Smooth muscle cell (in vitro differentiated cells): ENCODE measurements around the gene SPACA7. TPM values are rescaled to one million over a fixed set of nuclear protein-coding genes. Genes with fewer than 3 reads are reported as not detected.

Source experiments
- DNase-seq: peaks from one replicate; lab custom pipeline; 2025; ENCODE audit not compliant: unreplicated experiment; lab: John Stamatoyannopoulos, UW
- H2AFZ ChIP-seq: fragments of 200-600 bp; sonication (generic); 2 replicates; pipeline ENCODE4 v1.6.0; 2016; ENCODE audit warnings: antibody characterized with exemption, low read depth, mild to moderate bottlenecking
- H3F3A ChIP-seq: fragments of 200-600 bp; sonication (generic); 2 replicates; pipeline ENCODE4 v1.6.0; 2017; ENCODE audit warnings: antibody characterized with exemption, low read depth
- H3K27ac ChIP-seq: fragments of 200-600 bp; sonication (generic); 2 replicates; pipeline ENCODE4 v1.5.1; 2016; ENCODE audit warnings: low read depth, mild to moderate bottlenecking
- H3K27me3 ChIP-seq: fragments of 200-600 bp; sonication (generic); 2 replicates; pipeline ENCODE4 v1.6.1; 2016; ENCODE audit warnings: low read depth, mild to moderate bottlenecking
- H3K36me3 ChIP-seq: fragments of 200-600 bp; sonication (generic); 2 replicates; pipeline ENCODE4 v1.5.1; 2016; ENCODE audit warnings: low read depth
- H3K4me1 ChIP-seq: fragments of 200-600 bp; sonication (generic); 2 replicates; pipeline ENCODE4 v1.5.1; 2016; ENCODE audit warnings: low read depth
- H3K4me2 ChIP-seq: fragments of 200-600 bp; sonication (generic); 2 replicates; pipeline ENCODE4 v1.6.0; 2016; ENCODE audit warnings: mild to moderate bottlenecking
- H3K4me3 ChIP-seq: fragments of 200-600 bp; sonication (generic); 2 replicates; pipeline ENCODE4 v1.5.1; 2016; ENCODE audit warnings: mild to moderate bottlenecking
- H3K79me2 ChIP-seq: fragments of 200-600 bp; sonication (generic); 2 replicates; pipeline ENCODE4 v1.6.0; 2016; ENCODE audit warnings: low read depth, mild to moderate bottlenecking
- H3K9ac ChIP-seq: fragments of 200-600 bp; sonication (generic); 2 replicates; pipeline ENCODE4 v1.6.0; 2016; ENCODE audit warnings: low read depth
- H3K9me3 ChIP-seq: fragments of 200-600 bp; sonication (generic); replicated peaks from 2 replicates; pipeline ENCODE4 v1.5.1; 2016; ENCODE audit warnings: low read depth
- H4K20me1 ChIP-seq: fragments of 200-600 bp; sonication (generic); 2 replicates; pipeline ENCODE4 v1.6.0; 2016; ENCODE audit warnings: low read depth
- CTCF ChIP-seq: fragments of 200-600 bp; sonication (generic); IDR thresholded peaks from 2 replicates; pipeline ENCODE4 v1.5.1; 2017; ENCODE audit warnings: borderline replicate concordance, mild to moderate bottlenecking, antibody characterized with exemption; ENCODE audit not compliant: insufficient read depth, poor library complexity, severe bottlenecking
- WGBS: methylation state at CpG from one replicate; pipeline ENCODE4 v1.1.7; 2016; ENCODE audit warnings: low lambda C conversion rate; 5-methylcytosine and 5-hydroxymethylcytosine counted together
- polyA plus RNA-seq: library from polyadenylated mRNA; unstranded; fragments of >200 nt; fragmentation: Nextera tagmentation; extraction: Ambion mirVana; gene quantifications from 2 replicates; pipeline ENCODE4 v1.2.1, GENCODE V29; 2016
- total RNA-seq: library from RNA; depleted of rRNA; stranded (reverse); fragments of >200 nt; gene quantifications from 2 replicates; pipeline ENCODE4 v1.2.3, GENCODE V29; 2014

SPACA7 gene
- total and polyA plus RNA-seq, 2 experiments from 2014 or later = not detected

- Histone ChIP-seq H3K79me2 (no peaks in the 10 kb centered on the region), H3K9ac (no peak overlapping the region), H2AFZ (no peak overlapping the region), H3K27me3 (no peaks in the 10 kb centered on the region), H3K4me2 (no peak overlapping the region), H3K4me3 (no peak overlapping the region), H3K4me1 (no peaks in the 10 kb centered on the region), H3K27ac (no peak overlapping the region), H4K20me1 (no peaks in the 10 kb centered on the region), H3K9me3 (no peaks in the 10 kb centered on the region), H3K36me3 (no peaks in the 10 kb centered on the region), H3F3A (no peaks in the 10 kb centered on the region)
- no peak for DNase-seq
- no peak for TF ChIP-seq CTCF
- WGBS = 91% methylated on average over 16 of the region's 19 CpGs
Observed at GRCh38 chr13:112330066-112330465, 46.1 kb upstream of the SPACA7 start.

GRCh38 chr13:112330479-112331381, 45.4 kb upstream of the SPACA7 start:
- H3K9ac ChIP-seq = no peak overlapping the region
- no peak overlapping the region for H3K27ac ChIP-seq
- H4K20me1 ChIP-seq = no peaks in the 10 kb centered on the region
- no peaks in the 10 kb centered on the region for H3K79me2 ChIP-seq
- no peak for DNase-seq
- H3K9me3 ChIP-seq = no peaks in the 10 kb centered on the region
- no peak for TF ChIP-seq CTCF
- no peaks in the 10 kb centered on the region for H3F3A ChIP-seq
- WGBS = 93% methylated on average over 57 of the region's 78 CpGs
- H3K4me1 ChIP-seq = no peaks in the 10 kb centered on the region
- no peak overlapping the region for H2AFZ ChIP-seq
- no peak overlapping the region for H3K4me3 ChIP-seq
- H3K36me3 ChIP-seq = no peaks in the 10 kb centered on the region
- no peak overlapping the region for H3K4me2 ChIP-seq
- H3K27me3 ChIP-seq = no peaks in the 10 kb centered on the region

DNA sequence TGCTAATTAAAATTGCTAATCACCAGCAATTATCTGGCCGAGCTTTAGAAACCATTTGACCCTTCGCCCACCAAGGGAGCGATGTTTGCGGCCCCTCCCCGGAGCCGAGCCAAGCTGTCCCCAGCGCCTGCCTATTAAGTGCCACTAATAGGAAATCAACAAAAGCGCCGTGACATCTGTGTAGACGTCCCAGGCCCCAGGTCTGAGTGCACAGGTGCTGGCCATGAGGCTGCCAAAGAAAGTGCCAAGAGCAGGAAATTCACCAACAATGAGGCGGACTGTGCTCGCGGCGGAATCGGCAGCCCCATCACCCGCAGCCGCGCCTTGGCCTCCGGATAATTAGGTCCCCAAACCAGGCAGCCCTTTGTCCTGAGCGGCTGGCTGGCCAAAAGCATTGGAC, 44.5 kb upstream of the SPACA7 start:
- no peaks in the 10 kb centered on the region for H3K36me3 ChIP-seq
- no peaks in the 10 kb centered on the region for H3F3A ChIP-seq
- H2AFZ ChIP-seq = no peak overlapping the region
- H3K9me3 ChIP-seq = peaks cover under 1% of the 10 kb centered on the region
- no peak overlapping the region for H3K27ac ChIP-seq
- H4K20me1 ChIP-seq = no peaks in the 10 kb centered on the region
- H3K79me2 ChIP-seq = no peaks in the 10 kb centered on the region
- no peaks in the 10 kb centered on the region for H3K27me3 ChIP-seq
- WGBS = 86% methylated on average over 20 of the region's 20 CpGs
- no peak overlapping the region for H3K4me2 ChIP-seq
- no peaks in the 10 kb centered on the region for H3K4me1 ChIP-seq
- H3K9ac ChIP-seq = no peak overlapping the region
- no peak overlapping the region for H3K4me3 ChIP-seq
- TF ChIP-seq CTCF = no peak
- DNase-seq = no peak

GRCh38 chr13:112332727-112333126, 43.4 kb upstream of the SPACA7 start:
- Histone ChIP-seq H3K9ac (no peak overlapping the region), H3K4me1 (no peaks in the 10 kb centered on the region), H3K36me3 (no peaks in the 10 kb centered on the region), H3K4me3 (no peak overlapping the region), H3K27ac (no peak overlapping the region), H4K20me1 (no peaks in the 10 kb centered on the region), H3K4me2 (no peak overlapping the region), H3K9me3 (peaks cover 2% of the 10 kb centered on the region), H3F3A (no peaks in the 10 kb centered on the region), H3K79me2 (no peaks in the 10 kb centered on the region), H2AFZ (no peak overlapping the region), H3K27me3 (no peaks in the 10 kb centered on the region)
- no peak for DNase-seq
- 91% methylated on average over 10 of the region's 10 CpGs for WGBS
- TF ChIP-seq CTCF = no peak
